G401 (cell line): ENCODE data around the gene SF3A1. TPM values are rescaled to one million over a fixed set of nuclear protein-coding genes. Genes with fewer than 3 reads are reported as not detected.

Experiments
- DNase-seq: peaks from one replicate; pipeline ENCODE4 v3.0.0-alpha.2; 2015; ENCODE audit warnings: low spot score
- in situ Hi-C: cut with HindIII; loops from 2 replicates; pipeline ENCODE4 v1.10.0; 2016; ENCODE audit warnings: low sequenced_read_pairs, mixed read lengths
- total RNA-seq: library from RNA; depleted of rRNA; stranded (reverse); fragments of >200 nt; shearing (Covaris generic); gene quantifications from 2 replicates; pipeline ENCODE4 v1.2.3, GENCODE V29; 2014; rRNA removed

SF3A1 gene
- total RNA-seq, 1 experiment from 2014 or later, result 25.5 TPM

- in situ Hi-C loops, result no loop called here
- no peak for DNase-seq
Measured at GRCh38 chr22:30282616-30283046, 74.1 kb downstream of the SF3A1 start.

Other genes starting within 250 kb of the SF3A1 start
- 24.5 and 36.5 TPM in 2 replicates for gene LIF, start 110.1 kb downstream of the SF3A1 start, total RNA-seq
- gene OSM, start 90.0 kb downstream of the SF3A1 start, total RNA-seq, result not detected in 2 replicates
- gene CASTOR1, start 67.4 kb downstream of the SF3A1 start, total RNA-seq, result 9.8 and 11.3 TPM in 2 replicates
- 12.8 and 31.0 TPM in 2 replicates for gene TBC1D10A, start 30.0 kb downstream of the SF3A1 start, total RNA-seq
- 1.8 and 2.9 TPM in 2 replicates for gene CCDC157, start 113 bp upstream of the SF3A1 start, total RNA-seq
- gene RNF215, start 30.5 kb upstream of the SF3A1 start, total RNA-seq, result 20.5 and 23.2 TPM in 2 replicates
- gene SEC14L2, start 40.1 kb upstream of the SF3A1 start, total RNA-seq, result 13.1 and 15.8 TPM in 2 replicates
- 79.7 and 96.7 TPM in 2 replicates for gene MTFP1, start 68.9 kb upstream of the SF3A1 start, total RNA-seq
- not detected in 2 replicates for gene SEC14L3, start 115.1 kb upstream of the SF3A1 start, total RNA-seq
- not detected in 2 replicates for gene SEC14L4, start 148.8 kb upstream of the SF3A1 start, total RNA-seq
- gene SEC14L6, start 189.8 kb upstream of the SF3A1 start, total RNA-seq, result not detected in 2 replicates
- 3.9 TPM in 1 of 2 replicates, not detected in the other for gene GAL3ST1, start 217.8 kb upstream of the SF3A1 start, total RNA-seq
- gene PES1, start 235.0 kb upstream of the SF3A1 start, total RNA-seq, result 133 and 162 TPM in 2 replicates